K562 (cell line): ENCODE data around the gene UNC5C. TPM values are rescaled to one million over a fixed set of nuclear protein-coding genes. Genes with fewer than 3 reads are reported as not detected.

Source experiments
- ATAC-seq: fragments of 200-7000 bp; cut with Tn5 transposase; 3 replicates; pipeline ENCODE4 v1.9.1; 2020; ENCODE audit warnings: moderate library complexity
- BruUV-seq: library from RNA; stranded (reverse); fragments of 400-500 nt; replicated peaks from 2 replicates; lab custom pipeline; 2021; lab: Mats Ljungman, UMichigan
- CTCF ChIA-PET: fragments of 300-600 bp; formaldehyde crosslinking; extraction: SDS; loops from one replicate; lab custom pipeline; 2021; ENCODE audit warnings: low intra/inter-chr PET ratio; lab: Yijun Ruan, JAX
- POLR2A ChIA-PET: fragments of 300-600, 350-650 bp; sonication (Branson Sonifier 250); formaldehyde crosslinking; extraction: SDS; loops from one replicate; lab custom pipeline; 2021; ENCODE audit warnings: antibody characterized with exemption, inconsistent platforms; lab: Yijun Ruan, JAX
- DNase-seq, 4 experiments: peaks; one replicate each; pipeline versions ENCODE4 v3.0.0 to v3.0.0-alpha.2; 2011 to 2018; ENCODE audit warnings: low spot score in 3 of 4, mixed read lengths in 3 of 4; ENCODE audit errors: extremely low read depth in 1 of 4
- FAIRE-seq: peaks from 2 replicates; lab custom pipeline; 2011; peaks lifted over from hg19 to GRCh38; lab: Jason Lieb, UNC
- H2AFZ ChIP-seq: 2 replicates; pipeline ENCODE4 v1.6.0; 2011; ENCODE audit warnings: low read depth, low read length, control low read depth, inconsistent platforms
- H3K27ac ChIP-seq: fragments of 200-600 bp; 3 replicates; pipeline ENCODE4 v1.8.0; 2011; ENCODE audit warnings: low read depth, mild to moderate bottlenecking, control low read depth, inconsistent platforms, low read length, moderate library complexity, mixed read lengths; ENCODE audit errors: extremely low read depth
- H3K27me3 ChIP-seq, 2 experiments: fragments of 300-600 bp in 1 of 2; 2 replicates in 1 of 2; 3 replicates in 1 of 2; pipeline versions ENCODE4 v1.6.0 to v1.8.0; 2011; ENCODE audit warnings: inconsistent platforms in 2 of 2, low read length in 2 of 2, mild to moderate bottlenecking in 1 of 2, mixed read lengths in 1 of 2, moderate library complexity in 1 of 2; ENCODE audit not compliant: control insufficient read depth in 2 of 2, insufficient read depth in 2 of 2
- H3K36me3 ChIP-seq: fragments of 300-600 bp; 3 replicates; pipeline ENCODE4 v1.8.0; 2011; ENCODE audit warnings: mild to moderate bottlenecking, low read length, inconsistent platforms; ENCODE audit not compliant: control insufficient read depth, insufficient read depth
- H3K4me1 ChIP-seq, 2 experiments: fragments of 200-600 bp in 1 of 2; replicated peaks in 1 of 2; 2 replicates in 1 of 2; 3 replicates in 1 of 2; pipeline versions ENCODE4 v1.5.1 to v1.8.0; 2011; ENCODE audit warnings: inconsistent platforms in 2 of 2, low read length in 2 of 2, mild to moderate bottlenecking in 1 of 2, mixed read lengths in 1 of 2, moderate library complexity in 1 of 2; ENCODE audit not compliant: control insufficient read depth in 2 of 2, insufficient read depth in 2 of 2
- H3K4me2 ChIP-seq: 2 replicates; pipeline ENCODE4 v1.6.1; 2011; ENCODE audit warnings: low read length, control low read depth, inconsistent platforms, mixed read lengths; ENCODE audit not compliant: insufficient read depth
- H3K4me3 ChIP-seq: fragments of 200-600 bp; sonication (generic), shearing (Covaris generic); 2 replicates; pipeline ENCODE4 v1.5.1; 2016; ENCODE audit warnings: control low read depth, inconsistent platforms
- H3K79me2 ChIP-seq: fragments of 200-600 bp; 3 replicates; pipeline ENCODE4 v1.8.0; 2011; ENCODE audit warnings: low read length, inconsistent platforms; ENCODE audit not compliant: control insufficient read depth, insufficient read depth
- H3K9ac ChIP-seq, 2 experiments: 2 replicates each; pipeline versions ENCODE4 v1.6.0 to v1.6.1; 2011; ENCODE audit warnings: low read depth in 2 of 2, low read length in 2 of 2, control low read depth in 1 of 2, inconsistent platforms in 1 of 2, mild to moderate bottlenecking in 1 of 2, mixed read lengths in 1 of 2; ENCODE audit not compliant: insufficient read depth in 1 of 2
- H3K9me1 ChIP-seq: one replicate; pipeline ENCODE4 v1.6.0; 2011; ENCODE audit warnings: inconsistent platforms, mild to moderate bottlenecking, low read length, moderate library complexity; ENCODE audit not compliant: control insufficient read depth, insufficient read depth
- H3K9me3 ChIP-seq: replicated peaks from 2 replicates; pipeline ENCODE4 v1.5.1; 2011; ENCODE audit warnings: low read depth, low read length, inconsistent platforms; ENCODE audit not compliant: control insufficient read depth, insufficient read depth
- H4K20me1 ChIP-seq: replicated peaks from 2 replicates; pipeline ENCODE4 v1.6.1; 2011; ENCODE audit warnings: low read length, inconsistent platforms, mixed read lengths; ENCODE audit not compliant: control insufficient read depth, insufficient read depth
- HIVEP1 ChIP-seq: fragments of 250-450 bp; sonication (Bioruptor Pico); IDR thresholded peaks from 2 replicates; pipeline ENCODE4 v1.4.0; 2020; ENCODE audit warnings: mild to moderate bottlenecking
- PBX2 ChIP-seq, 2 experiments: IDR thresholded peaks in 1 of 2; conservative IDR thresholded peaks in 1 of 2; 2 replicates each; pipeline ENCODE4 v1.6.1; 2016; ENCODE audit warnings: low read depth in 2 of 2, mild to moderate bottlenecking in 1 of 2, missing compliant biosample characterization in 1 of 2, missing genetic modification characterization in 1 of 2, moderate library complexity in 1 of 2
- POLR2B ChIP-seq: fragments of 450-650 bp; IDR thresholded peaks from 2 replicates; pipeline ENCODE4 v1.6.1; 2018; ENCODE audit warnings: low read depth; ENCODE audit not compliant: partially characterized antibody
- SNRNP70 ChIP-seq: fragments of 200-400 bp; formaldehyde crosslinking; optimal IDR thresholded peaks from 2 replicates; pipeline ENCODE3; 2017; ENCODE audit warnings: low read depth, low read length
- TBP ChIP-seq: optimal IDR thresholded peaks from 2 replicates; pipeline ENCODE3; 2011; ENCODE audit warnings: low read depth, low read length, improper control_type of control experiment
- TGIF2 ChIP-seq: sonication (generic); formaldehyde crosslinking; IDR thresholded peaks from 2 replicates; pipeline ENCODE4 v1.8.1; 2022; ENCODE audit warnings: mild to moderate bottlenecking, missing genetic modification reagents, moderate library complexity
- WHSC1 ChIP-seq: IDR thresholded peaks from one replicate; pipeline ENCODE4 v1.6.1; 2012; ENCODE audit warnings: low read length, control low read depth, inconsistent platforms
- ZBTB1 ChIP-seq: sonication (generic); formaldehyde crosslinking; IDR thresholded peaks from 2 replicates; pipeline ENCODE4 v1.8.1; 2023; ENCODE audit warnings: missing genetic modification reagents, low read depth, mild to moderate bottlenecking, borderline replicate concordance
- ZFP36 ChIP-seq: fragments of 150-350 bp; IDR thresholded peaks from 2 replicates; pipeline ENCODE4 v1.6.1; 2018; ENCODE audit warnings: low read length, low read depth; ENCODE audit not compliant: partially characterized antibody
- ZNF511 ChIP-seq: sonication (generic); formaldehyde crosslinking; IDR thresholded peaks from 2 replicates; pipeline ENCODE4 v1.8.0; 2022; ENCODE audit warnings: mild to moderate bottlenecking, missing genetic modification reagents
- WGBS: fragments of 100-300 bp; shearing (Covaris generic); methylation state at CpG from one replicate; pipeline ENCODE4 v1.1.6; 2016; ENCODE audit warnings: low coverage, mixed read lengths; ENCODE audit not compliant: insufficient coverage; ENCODE audit errors: missing lambda C conversion rate; 5-methylcytosine and 5-hydroxymethylcytosine counted together
- in situ Hi-C: fragments of 300-500 bp; cut with MboI; formaldehyde crosslinking; loops from 4 replicates; pipeline ENCODE4 v1.15.0; 2018; ENCODE audit warnings: inconsistent platforms, mixed read lengths
- intact Hi-C: fragments of 100-400 bp; cut with micrococcal nuclease; formaldehyde crosslinking; loops from 2 replicates; pipeline ENCODE4 v1.14.2; 2022
- polyA plus RNA-seq, 8 experiments: library from polyadenylated mRNA; depleted of rRNA in 4 of 8; stranded (reverse) in 5 of 8; unstranded in 3 of 8; fragments of >200 nt; fragmentation: Nextera tagmentation in 2 of 8; fragmentation: Illumina TruSeq in 1 of 8; extraction: Ambion mirVana in 2 of 8; extraction: Trizol in 1 of 8; gene quantifications; 2 replicates each; pipeline versions ENCODE4 v1.2.1 to v1.2.3, GENCODE V29; 2011 to 2014; ENCODE audit warnings: inconsistent platforms in 1 of 8, missing spikeins in 1 of 8
- total RNA-seq, 7 experiments: library from RNA; depleted of rRNA in 6 of 7; stranded (reverse); fragments of >200 nt in 6 of 7; fragmentation: Illumina TruSeq in 2 of 7; extraction: Trizol in 2 of 7; gene quantifications; 2 replicates each; pipeline versions ENCODE4 v1.2.1 to v1.2.3, GENCODE V29; 2011 to 2021; ENCODE audit warnings: low replicate concordance in 1 of 7
- TF ChIP-seq, protein P1 (sequence below): IDR thresholded peaks from 2 replicates; pipeline ENCODE4 v1.6.1; 2014; ENCODE audit warnings: antibody characterized with exemption
- TF ChIP-seq, protein P2 (sequence below): fragments of 250-450 bp; sonication (Bioruptor Pico); IDR thresholded peaks from 2 replicates; pipeline ENCODE4 v1.4.0; 2020; ENCODE audit warnings: mild to moderate bottlenecking, moderate library complexity
- TF ChIP-seq, protein P3 (sequence below): fragments of 200-800 bp; sonication (Bioruptor generic); IDR thresholded peaks from 2 replicates; pipeline ENCODE4 v1.6.1; 2017; ENCODE audit warnings: missing genetic modification characterization, missing compliant biosample characterization
- TF ChIP-seq, protein P4 (sequence below): fragments of 250-450 bp; sonication (Bioruptor Pico); IDR thresholded peaks from 2 replicates; pipeline ENCODE4 v1.8.0; 2021; ENCODE audit warnings: borderline replicate concordance, mild to moderate bottlenecking, moderate library complexity; ENCODE audit not compliant: poor library complexity, severe bottlenecking

UNC5C gene
- total and polyA plus RNA-seq, 9 of the 15 experiments (the other 6 are each of a cell fraction or from before 2014, with no cell fraction given) = under 0.01 to 0.10 (median 0.03) TPM; not detected in 1

GRCh38 chr4:95476121-95476520 is 72.7 kb downstream of the UNC5C start:
- no peaks in the 10 kb centered on the region for H4K20me1 ChIP-seq
- no peak for DNase-seq
- FAIRE-seq = no peak
- 0% methylated on average over 1 of the region's 1 CpG for WGBS
- H3K27ac ChIP-seq = no peak overlapping the region
- H3K36me3 ChIP-seq = no peaks in the 10 kb centered on the region
- no peak overlapping the region for H3K4me3 ChIP-seq
- no peak overlapping the region for H3K4me2 ChIP-seq
- ChIA-PET POLR2A (no interaction called here), CTCF (no interaction called here)
- no peaks in the 10 kb centered on the region for H3K9me1 ChIP-seq
- no peak for ATAC-seq
- no peak overlapping the region for H2AFZ ChIP-seq
- H3K9me3 ChIP-seq = no peaks in the 10 kb centered on the region
- no peaks in the 10 kb centered on the region for H3K4me1 ChIP-seq
- BruUV-seq = no TSS peak
- no peaks in the 10 kb centered on the region for H3K79me2 ChIP-seq
- H3K9ac ChIP-seq = no peak overlapping the region
- in situ Hi-C loops (no loop called here), intact Hi-C loops (no loop called here)
- H3K27me3 ChIP-seq = no peaks in the 10 kb centered on the region
- TF ChIP-seq ZNF511 (CRISPR knock-in tag) = no peak
- no peak for TF ChIP-seq WHSC1
- TF ChIP-seq, protein P1, sequence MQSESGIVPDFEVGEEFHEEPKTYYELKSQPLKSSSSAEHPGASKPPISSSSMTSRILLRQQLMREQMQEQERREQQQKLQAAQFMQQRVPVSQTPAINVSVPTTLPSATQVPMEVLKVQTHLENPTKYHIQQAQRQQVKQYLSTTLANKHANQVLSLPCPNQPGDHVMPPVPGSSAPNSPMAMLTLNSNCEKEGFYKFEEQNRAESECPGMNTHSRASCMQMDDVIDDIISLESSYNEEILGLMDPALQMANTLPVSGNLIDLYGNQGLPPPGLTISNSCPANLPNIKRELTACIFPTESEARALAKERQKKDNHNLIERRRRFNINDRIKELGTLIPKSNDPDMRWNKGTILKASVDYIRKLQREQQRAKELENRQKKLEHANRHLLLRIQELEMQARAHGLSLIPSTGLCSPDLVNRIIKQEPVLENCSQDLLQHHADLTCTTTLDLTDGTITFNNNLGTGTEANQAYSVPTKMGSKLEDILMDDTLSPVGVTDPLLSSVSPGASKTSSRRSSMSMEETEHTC = no peak
- no peak for TF ChIP-seq ZBTB1 (CRISPR knock-in tag)
- TF ChIP-seq PBX2 (CRISPR knock-in tag; IDR thresholded peaks at IDR 0.05; ENCODE audit: low read depth) = no peak
- no peak for TF ChIP-seq PBX2 (tag; conservative IDR thresholded peaks at IDR 0.05; ENCODE audit: low read depth)
- TF ChIP-seq POLR2B = no peak
- TF ChIP-seq, protein P2, sequence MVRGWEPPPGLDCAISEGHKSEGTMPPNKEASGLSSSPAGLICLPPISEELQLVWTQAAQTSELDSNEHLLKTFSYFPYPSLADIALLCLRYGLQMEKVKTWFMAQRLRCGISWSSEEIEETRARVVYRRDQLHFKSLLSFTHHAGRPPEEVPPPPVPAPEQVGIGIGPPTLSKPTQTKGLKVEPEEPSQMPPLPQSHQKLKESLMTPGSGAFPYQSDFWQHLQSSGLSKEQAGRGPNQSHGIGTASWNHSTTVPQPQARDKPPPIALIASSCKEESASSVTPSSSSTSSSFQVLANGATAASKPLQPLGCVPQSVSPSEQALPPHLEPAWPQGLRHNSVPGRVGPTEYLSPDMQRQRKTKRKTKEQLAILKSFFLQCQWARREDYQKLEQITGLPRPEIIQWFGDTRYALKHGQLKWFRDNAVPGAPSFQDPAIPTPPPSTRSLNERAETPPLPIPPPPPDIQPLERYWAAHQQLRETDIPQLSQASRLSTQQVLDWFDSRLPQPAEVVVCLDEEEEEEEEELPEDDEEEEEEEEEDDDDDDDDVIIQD (CRISPR knock-in tag) = no peak
- TF ChIP-seq TBP = no peak
- no peak for TF ChIP-seq SNRNP70
- no peak for TF ChIP-seq TGIF2 (CRISPR knock-in tag)
- TF ChIP-seq, protein P3, sequence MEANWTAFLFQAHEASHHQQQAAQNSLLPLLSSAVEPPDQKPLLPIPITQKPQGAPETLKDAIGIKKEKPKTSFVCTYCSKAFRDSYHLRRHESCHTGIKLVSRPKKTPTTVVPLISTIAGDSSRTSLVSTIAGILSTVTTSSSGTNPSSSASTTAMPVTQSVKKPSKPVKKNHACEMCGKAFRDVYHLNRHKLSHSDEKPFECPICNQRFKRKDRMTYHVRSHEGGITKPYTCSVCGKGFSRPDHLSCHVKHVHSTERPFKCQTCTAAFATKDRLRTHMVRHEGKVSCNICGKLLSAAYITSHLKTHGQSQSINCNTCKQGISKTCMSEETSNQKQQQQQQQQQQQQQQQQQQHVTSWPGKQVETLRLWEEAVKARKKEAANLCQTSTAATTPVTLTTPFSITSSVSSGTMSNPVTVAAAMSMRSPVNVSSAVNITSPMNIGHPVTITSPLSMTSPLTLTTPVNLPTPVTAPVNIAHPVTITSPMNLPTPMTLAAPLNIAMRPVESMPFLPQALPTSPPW = no peak
- TF ChIP-seq, protein P4, sequence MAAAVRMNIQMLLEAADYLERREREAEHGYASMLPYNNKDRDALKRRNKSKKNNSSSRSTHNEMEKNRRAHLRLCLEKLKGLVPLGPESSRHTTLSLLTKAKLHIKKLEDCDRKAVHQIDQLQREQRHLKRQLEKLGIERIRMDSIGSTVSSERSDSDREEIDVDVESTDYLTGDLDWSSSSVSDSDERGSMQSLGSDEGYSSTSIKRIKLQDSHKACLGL (CRISPR knock-in tag) = no peak
- TF ChIP-seq HIVEP1 (CRISPR knock-in tag) = no peak
- TF ChIP-seq ZFP36 = no peak
